GM12872 (cell line): ENCODE results near the gene METRN.
A peak's percentile ranks its signal among the peaks of the same experiment; 100 is the strongest.

Source experiments
- TF ChIP-seq, protein P1 (sequence below): IDR thresholded peaks from 3 replicates; pipeline ENCODE4 v1.5.1; 2011; ENCODE audit warnings: low read depth, mild to moderate bottlenecking, low read length, moderate library complexity; ENCODE audit not compliant: insufficient read depth

METRN gene

DNA sequence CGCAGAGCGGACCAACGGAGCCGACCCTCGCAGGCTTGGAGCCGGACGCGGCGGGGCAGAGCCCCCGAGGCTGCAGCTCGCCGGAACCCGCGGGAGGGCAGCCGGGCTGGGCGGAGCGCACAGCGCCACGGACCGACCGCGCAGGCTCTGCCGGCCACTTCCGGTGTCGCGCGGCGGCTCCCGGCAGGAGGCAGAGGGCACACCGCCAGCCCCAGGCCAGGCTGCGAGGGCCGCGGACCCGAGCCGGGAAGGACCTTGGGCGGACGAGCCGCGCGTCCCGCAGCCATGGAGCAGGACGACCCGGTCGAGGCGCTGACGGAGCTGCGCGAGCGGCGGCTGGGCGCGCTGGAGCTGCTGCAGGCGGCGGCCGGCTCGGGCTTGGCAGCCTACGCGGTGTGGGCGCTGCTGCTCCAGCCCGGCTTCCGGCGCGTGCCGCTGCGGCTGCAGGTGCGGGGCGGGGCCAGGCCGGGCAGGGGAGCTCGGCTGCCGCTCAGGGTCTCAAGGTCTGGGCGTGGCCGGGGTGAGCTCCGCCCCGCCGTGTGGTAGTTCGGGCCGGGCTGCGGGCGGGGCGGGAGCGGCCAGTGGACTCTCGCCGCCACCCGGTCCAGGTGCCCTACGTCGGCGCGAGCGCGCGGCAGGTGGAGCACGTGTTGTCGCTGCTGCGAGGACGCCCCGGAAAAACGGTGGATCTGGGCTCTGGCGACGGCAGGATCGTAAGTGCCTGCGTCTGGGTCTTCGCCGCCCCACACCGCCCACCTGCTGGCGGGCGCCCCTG lies 6.3 kb downstream of the METRN start, which contains the start of gene ANTKMT:
ANTKMT (plus strand) TSS at position 157 of the 775 bp plus-strand sequence; CDS start at position 286, 129 bp downstream.
- TF ChIP-seq, protein P1, sequence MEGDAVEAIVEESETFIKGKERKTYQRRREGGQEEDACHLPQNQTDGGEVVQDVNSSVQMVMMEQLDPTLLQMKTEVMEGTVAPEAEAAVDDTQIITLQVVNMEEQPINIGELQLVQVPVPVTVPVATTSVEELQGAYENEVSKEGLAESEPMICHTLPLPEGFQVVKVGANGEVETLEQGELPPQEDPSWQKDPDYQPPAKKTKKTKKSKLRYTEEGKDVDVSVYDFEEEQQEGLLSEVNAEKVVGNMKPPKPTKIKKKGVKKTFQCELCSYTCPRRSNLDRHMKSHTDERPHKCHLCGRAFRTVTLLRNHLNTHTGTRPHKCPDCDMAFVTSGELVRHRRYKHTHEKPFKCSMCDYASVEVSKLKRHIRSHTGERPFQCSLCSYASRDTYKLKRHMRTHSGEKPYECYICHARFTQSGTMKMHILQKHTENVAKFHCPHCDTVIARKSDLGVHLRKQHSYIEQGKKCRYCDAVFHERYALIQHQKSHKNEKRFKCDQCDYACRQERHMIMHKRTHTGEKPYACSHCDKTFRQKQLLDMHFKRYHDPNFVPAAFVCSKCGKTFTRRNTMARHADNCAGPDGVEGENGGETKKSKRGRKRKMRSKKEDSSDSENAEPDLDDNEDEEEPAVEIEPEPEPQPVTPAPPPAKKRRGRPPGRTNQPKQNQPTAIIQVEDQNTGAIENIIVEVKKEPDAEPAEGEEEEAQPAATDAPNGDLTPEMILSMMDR, result peak; percentile 11; the same call in 1 of the 3 replicates

DNA sequence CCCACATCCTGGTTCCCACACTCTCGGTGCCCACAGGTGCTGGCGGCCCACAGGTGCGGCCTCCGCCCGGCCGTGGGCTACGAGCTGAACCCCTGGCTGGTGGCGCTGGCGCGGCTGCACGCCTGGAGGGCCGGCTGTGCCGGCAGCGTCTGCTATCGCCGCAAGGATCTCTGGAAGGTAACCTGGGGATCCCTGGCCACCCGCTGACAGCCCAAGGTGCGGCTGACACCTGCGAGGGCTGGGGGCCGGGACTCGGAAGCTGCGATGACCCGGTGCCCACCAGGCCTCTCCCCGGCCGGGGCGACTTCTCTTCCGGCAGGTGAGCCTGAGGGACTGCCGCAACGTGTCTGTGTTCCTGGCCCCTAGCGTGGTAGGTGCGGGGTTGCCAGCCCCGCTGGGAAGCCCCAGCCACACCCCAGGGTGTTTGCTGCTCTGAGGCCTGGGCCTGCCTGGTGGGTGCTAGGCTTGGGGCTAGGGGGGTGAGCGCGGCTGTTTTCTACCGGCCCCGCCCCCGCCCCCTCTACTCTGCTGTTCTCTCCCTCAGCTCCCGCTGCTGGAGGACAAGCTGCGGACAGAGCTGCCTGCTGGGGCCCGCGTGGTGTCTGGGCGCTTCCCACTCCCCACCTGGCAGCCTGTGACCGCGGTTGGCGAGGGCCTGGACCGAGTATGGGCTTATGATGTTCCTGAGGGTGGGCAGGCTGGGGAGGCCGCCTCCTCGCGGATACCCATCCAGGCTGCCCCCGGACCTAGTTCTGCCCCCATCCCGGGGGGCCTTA lies 7.0 kb downstream of the METRN start:
- TF ChIP-seq, protein P1, result no peak

DNA sequence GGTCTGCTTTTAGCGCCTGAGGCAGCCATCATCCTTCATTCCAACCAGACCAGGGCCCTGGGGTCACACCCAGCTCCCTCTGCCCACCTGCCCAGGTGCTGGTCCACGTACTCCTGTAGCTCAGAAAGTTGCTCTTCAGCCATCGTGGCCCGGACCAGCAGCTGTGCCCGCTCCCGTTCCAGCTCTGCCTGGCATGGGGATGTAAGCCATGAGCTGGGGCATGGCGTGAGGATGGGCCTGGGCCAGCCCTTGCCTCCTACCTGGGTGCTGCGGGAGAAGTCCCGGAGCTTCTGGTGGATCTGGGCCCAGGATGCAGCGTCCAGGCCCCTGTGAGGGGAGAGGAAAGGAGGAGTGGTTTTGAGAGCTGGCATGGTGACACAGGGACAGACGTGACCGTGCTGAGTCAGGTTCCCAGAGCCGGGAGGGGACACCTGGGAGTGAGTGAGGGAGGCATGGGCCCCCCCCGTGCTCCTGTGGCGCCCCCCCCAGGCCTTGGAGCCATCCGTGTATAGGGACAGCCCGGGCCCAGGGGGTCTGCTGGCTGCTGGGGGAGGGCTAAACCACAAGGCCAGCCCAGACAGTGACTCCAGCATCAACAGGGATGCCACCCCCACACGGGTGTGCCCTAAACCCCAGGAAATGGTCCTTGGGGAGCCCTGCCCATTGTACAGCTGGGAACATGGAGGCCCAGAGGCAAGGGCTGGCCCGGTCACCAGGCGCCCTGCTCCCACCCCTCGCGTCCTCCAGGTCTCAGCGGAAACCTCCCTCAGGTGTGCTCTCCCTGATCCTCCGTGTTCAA lies 8.1 kb downstream of the METRN start:
- TF ChIP-seq, protein P1, result no peak

DNA sequence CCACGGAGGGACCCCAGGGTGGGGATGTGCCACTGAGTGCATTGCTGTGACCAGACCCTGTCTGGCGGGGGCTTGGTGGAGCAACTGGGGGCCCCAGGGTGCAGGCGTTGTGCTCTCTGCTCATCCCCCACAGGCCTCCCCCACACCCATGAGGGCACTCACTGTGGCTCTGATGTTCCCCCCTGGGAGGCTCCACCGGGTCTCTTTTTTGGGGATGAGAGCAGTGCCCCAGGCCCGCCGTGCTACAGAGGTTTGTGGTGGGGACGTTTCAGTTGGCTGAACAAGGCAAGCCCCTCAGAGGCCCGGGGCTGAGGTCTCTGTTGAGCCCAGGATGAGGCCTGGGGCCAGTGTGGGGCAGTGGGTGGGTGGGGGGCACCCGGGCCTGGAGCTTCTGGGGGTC lies 8.8 kb downstream of the METRN start:
- TF ChIP-seq, protein P1, result no peak

DNA sequence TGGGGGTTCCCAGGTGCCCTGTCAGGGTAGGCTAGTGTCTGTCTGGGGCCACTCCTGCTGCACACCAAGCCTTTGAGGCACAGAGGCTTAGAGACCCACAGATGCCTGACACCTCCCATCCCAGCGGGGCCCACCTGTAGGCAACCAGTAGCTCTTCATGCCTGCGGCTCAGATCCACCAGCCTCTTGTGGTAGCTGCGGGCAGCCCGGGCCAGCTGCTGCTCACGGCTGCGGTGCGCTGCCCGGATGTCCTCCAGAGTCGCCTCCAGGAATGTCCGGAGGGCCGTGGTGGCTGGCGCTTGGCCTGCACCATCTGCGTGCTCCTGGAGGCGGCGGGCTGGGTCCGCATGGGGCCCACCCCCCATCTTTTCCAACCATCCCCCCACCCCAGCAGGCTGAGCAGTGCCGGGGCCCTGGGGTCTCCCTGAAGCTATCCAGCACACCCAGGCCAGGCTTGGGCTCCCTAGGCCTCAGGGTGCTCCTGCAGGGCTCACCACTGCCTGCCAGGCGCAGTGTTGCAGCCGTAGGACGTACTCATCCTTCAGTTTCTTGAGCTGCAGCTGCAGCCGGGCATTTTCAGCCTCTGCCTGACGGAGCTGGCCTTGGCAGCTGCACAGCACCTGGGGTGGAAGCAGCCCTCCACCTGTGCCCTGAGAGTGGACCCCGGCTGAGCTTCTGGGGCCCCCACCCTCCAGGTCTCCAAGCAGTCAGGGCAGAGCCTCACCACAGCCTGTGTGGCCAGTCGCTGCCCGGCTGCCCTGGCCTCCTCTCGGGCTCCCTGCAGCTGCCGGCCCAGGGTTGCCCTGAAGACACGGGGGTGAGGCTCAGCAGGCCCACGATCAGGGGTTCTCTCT lies 9.5 kb downstream of the METRN start:
- TF ChIP-seq, protein P1, result no peak

DNA sequence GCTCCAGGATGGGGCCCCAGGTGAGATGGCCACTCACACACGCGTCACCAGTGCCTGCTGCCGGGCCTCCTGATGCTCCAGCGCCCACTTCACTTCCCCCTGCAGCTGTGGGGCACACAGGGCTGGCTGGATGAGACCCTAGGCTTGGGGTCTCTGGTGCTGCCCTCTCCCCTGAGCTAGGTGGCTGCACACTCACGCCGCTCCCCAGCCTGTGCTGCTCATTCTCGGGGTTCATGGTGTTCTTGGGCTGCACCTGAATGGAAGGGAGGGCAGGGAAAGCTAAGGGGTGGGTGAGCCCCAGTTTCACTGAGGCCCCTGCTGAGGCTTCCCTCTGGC lies 10.1 kb downstream of the METRN start:
- TF ChIP-seq, protein P1, result no peak
